Pancreas (tissue), 10 donors: ENCODE results near the gene NFATC3. TPM values are rescaled to one million over a fixed set of nuclear protein-coding genes. Genes with fewer than 3 reads are reported as not detected.
"Not testable (repeated sequence)": the region's sequence is repeated elsewhere in the genome, so short reads cannot be mapped to it uniquely, and the experiment has no call there.

Experiments
- ATAC-seq, 4 donors: fragments of 200-7000 bp; cut with Tn5 transposase; one replicate each; pipeline versions ENCODE4 v1.8.0 to v1.9.1; 2020; ENCODE audit warnings: mild to moderate bottlenecking in 4 of 4, moderate library complexity in 4 of 4
- DNase-seq, 6 donors: peaks; one replicate each; pipeline ENCODE4 v3.0.0-alpha.2; 2020
- FAIRE-seq: peaks from 2 replicates; lab custom pipeline; 2012; peaks lifted over from hg19 to GRCh38; lab: Jason Lieb, UNC
- H3K27ac ChIP-seq, 4 donors: fragments of 200-600 bp; sonication (generic); 1 replicate in 3 of 4; 2 replicates in 1 of 4; pipeline versions ENCODE4 v1.5.0 to v1.8.0; 2020
- H3K27me3 ChIP-seq, 4 donors: fragments of 200-600 bp; one replicate each; pipeline ENCODE4 v1.8.0; 2021
- H3K36me3 ChIP-seq, 3 donors: fragments of 200-600 bp; sonication (generic) in 1 of 3; one replicate each; pipeline versions ENCODE4 v1.5.0 to v1.8.0; 2020 to 2021
- H3K4me1 ChIP-seq, 3 donors: fragments of 200-600 bp; one replicate each; pipeline ENCODE4 v1.8.0; 2021
- H3K4me3 ChIP-seq, 4 donors: fragments of 200-600 bp; sonication (generic) in 2 of 4; one replicate each; pipeline versions ENCODE4 v1.5.0 to v1.8.0; 2020 to 2021
- H3K9me3 ChIP-seq, 4 donors: fragments of 200-600 bp; one replicate each; pipeline ENCODE4 v1.8.0; 2021
- CTCF ChIP-seq, 4 donors: fragments of 200-600 bp; sonication (generic) in 3 of 4; IDR thresholded peaks; one replicate each; pipeline versions ENCODE4 v1.5.0 to v1.8.0; 2021; ENCODE audit warnings: antibody characterized with exemption in 4 of 4
- WGBS, 2 donors: extraction: QIAGEN DNeasy Blood & Tissue Kit; methylation state at CpG; one replicate each; pipeline ENCODE4 v1.1.7; 2013; 5-methylcytosine and 5-hydroxymethylcytosine counted together
- intact Hi-C, 3 donors: fragments of 100-400 bp; cut with DNase I; formaldehyde crosslinking; loops; one replicate each; pipeline versions ENCODE4 v1.11.1 to v1.14.2; 2022
- polyA plus RNA-seq, 2 donors: library from polyadenylated mRNA; stranded (reverse); fragments of 200-250 nt; gene quantifications; one replicate each; pipeline ENCODE4 v1.2.3, GENCODE V29; 2013
- total RNA-seq, 6 donors: library from RNA; stranded (reverse); fragmentation: NEBNext Ultra II Directional in 4 of 6; extraction: Animal tissue kit (Norgen Biotek cat#: 25700) in 4 of 6; gene quantifications; one replicate each; pipeline versions ENCODE4 v1.2.1 to v1.2.4, GENCODE V29; 2021 to 2023
- donor health status: healthy with polysubstance abuse.
- donor health status: DM: no; HTN: no; CAD: no; lungs with moderate emphysema.
- donor health status: DM: no; HTN: no; CAD: no.
- donor health status: control.
- donor health status: control.
- donor health status: Bipolar disorder and iron deficiency.
- donor health status: DM: yes; HTN: yes; CAD: no.
- donor health status: DM: no; HTN: no; CAD: no.
- donor health status: DM: no; HTN: no; CAD: no.
- donor health status: DM: yes; HTN: yes; CAD: no.

NFATC3 gene
- total and polyA plus RNA-seq, 8 donors: 3.8 to 19.3 (median 12.5) TPM

- FAIRE-seq: no peak
- no peak for DNase-seq
- no peak overlapping the region for H3K4me3 ChIP-seq
- intact Hi-C loops: no loop called here
- H3K4me1 ChIP-seq: no peaks in the 10 kb centered on the region
- no peak for ATAC-seq
- no peaks in the 10 kb centered on the region for H3K9me3 ChIP-seq
- H3K27ac ChIP-seq: no peak overlapping the region
- H3K27me3 ChIP-seq: no peaks in the 10 kb centered on the region
- no peak for TF ChIP-seq CTCF (IDR thresholded peaks at IDR 0.05)
- no peaks in the 10 kb centered on the region for H3K36me3 ChIP-seq
- WGBS, 2 donors: 80 to 82% methylated on average over 2 of the region's 2 CpGs
These were observed 31.2 kb downstream of the NFATC3 start for GRCh38 chr16:68116256-68116867.

GRCh38 chr16:68117884-68118283 is 32.7 kb downstream of the NFATC3 start:
- Histone ChIP-seq H3K27ac (no peak overlapping the region), H3K9me3 (no peaks in the 10 kb centered on the region), H3K4me3 (no peak overlapping the region), H3K4me1 (no peaks in the 10 kb centered on the region), H3K27me3 (no peaks in the 10 kb centered on the region), H3K36me3 (no peaks in the 10 kb centered on the region)
- intact Hi-C loops: no loop called here
- 88 to 97% methylated on average over 3 of the region's 3 CpGs for WGBS, 2 donors
- FAIRE-seq: no peak
- DNase-seq: no peak
- no peak for ATAC-seq
- TF ChIP-seq CTCF (IDR thresholded peaks at IDR 0.05): no peak

GRCh38 chr16:68118954-68119353 is 33.8 kb downstream of the NFATC3 start:
- H3K27me3 ChIP-seq, H3K4me3 ChIP-seq, H3K36me3 ChIP-seq, intact Hi-C loops, DNase-seq, H3K4me1 ChIP-seq, H3K9me3 ChIP-seq, ATAC-seq, FAIRE-seq, H3K27ac ChIP-seq: not testable (repeated sequence)
- 96 to 98% methylated on average over 13 of the region's 13 CpGs for WGBS, 2 donors

GRCh38 chr16:68120496-68120895 is 35.3 kb downstream of the NFATC3 start:
- intact Hi-C loops, DNase-seq, H3K4me3 ChIP-seq, H3K27ac ChIP-seq, H3K36me3 ChIP-seq, H3K27me3 ChIP-seq, FAIRE-seq, ATAC-seq, H3K9me3 ChIP-seq, H3K4me1 ChIP-seq: not testable (repeated sequence)
- 97% methylated on average over 5 of the region's 5 CpGs for WGBS, 2 donors

GRCh38 chr16:68126395-68126794 is 41.2 kb downstream of the NFATC3 start:
- DNase-seq (no peak), ATAC-seq (no peak), FAIRE-seq (no peak)
- H3K36me3 ChIP-seq: no peaks in the 10 kb centered on the region
- no peak overlapping the region for H3K27ac ChIP-seq
- no peak for TF ChIP-seq CTCF (IDR thresholded peaks at IDR 0.05)
- no peak overlapping the region for H3K4me3 ChIP-seq
- WGBS, 2 donors: 92 to 94% methylated on average over 2 of the region's 2 CpGs
- intact Hi-C loops: no loop called here
- H3K9me3 ChIP-seq: no peaks in the 10 kb centered on the region
- H3K27me3 ChIP-seq: no peaks in the 10 kb centered on the region
- H3K4me1 ChIP-seq: no peaks in the 10 kb centered on the region

GRCh38 chr16:68128577-68129305 is 43.6 kb downstream of the NFATC3 start:
- no peaks in the 10 kb centered on the region for H3K27me3 ChIP-seq
- no peaks in the 10 kb centered on the region for H3K36me3 ChIP-seq
- no peak overlapping the region for H3K4me3 ChIP-seq
- TF ChIP-seq CTCF (IDR thresholded peaks at IDR 0.05): no peak
- WGBS, 2 donors: 66% methylated on average over 6 of the region's 6 CpGs
- DNase-seq (no peak), FAIRE-seq (no peak), ATAC-seq (peak in 1 of 4 donors; percentile 29)
- H3K27ac ChIP-seq: no peak overlapping the region
- no peaks in the 10 kb centered on the region for H3K4me1 ChIP-seq
- intact Hi-C loops: no loop called here
- no peaks in the 10 kb centered on the region for H3K9me3 ChIP-seq
